AG04449 (cell line): ENCODE data around the gene RGMA.

ENCODE experiments used
- CTCF ChIA-PET: fragments of 350-600 bp; formaldehyde crosslinking; extraction: SDS; loops from one replicate; lab custom pipeline; 2021; ENCODE audit warnings: antibody characterized with exemption; lab: Yijun Ruan, JAX
- POLR2A ChIA-PET: fragments of 400-600, 350-600 bp; formaldehyde crosslinking; extraction: SDS; loops from one replicate; lab custom pipeline; 2020; ENCODE audit warnings: antibody characterized with exemption, inconsistent platforms; lab: Yijun Ruan, JAX
- DNase-seq: peaks from one replicate; pipeline ENCODE4 v3.0.0-alpha.2; 2010; ENCODE audit warnings: low read depth, low spot score
- H3K4me3 ChIP-seq: 2 replicates; pipeline ENCODE4 v1.5.1; 2011; ENCODE audit warnings: low read depth, mild to moderate bottlenecking, control low read depth, low read length
- TF ChIP-seq, protein P1 (sequence below): IDR thresholded peaks from one replicate; pipeline ENCODE4 v1.5.1; 2011; ENCODE audit warnings: mild to moderate bottlenecking, moderate library complexity, low read length, control low read depth, inconsistent platforms; ENCODE audit not compliant: insufficient read depth; ENCODE audit errors: missing control alignments

RGMA gene

DNA sequence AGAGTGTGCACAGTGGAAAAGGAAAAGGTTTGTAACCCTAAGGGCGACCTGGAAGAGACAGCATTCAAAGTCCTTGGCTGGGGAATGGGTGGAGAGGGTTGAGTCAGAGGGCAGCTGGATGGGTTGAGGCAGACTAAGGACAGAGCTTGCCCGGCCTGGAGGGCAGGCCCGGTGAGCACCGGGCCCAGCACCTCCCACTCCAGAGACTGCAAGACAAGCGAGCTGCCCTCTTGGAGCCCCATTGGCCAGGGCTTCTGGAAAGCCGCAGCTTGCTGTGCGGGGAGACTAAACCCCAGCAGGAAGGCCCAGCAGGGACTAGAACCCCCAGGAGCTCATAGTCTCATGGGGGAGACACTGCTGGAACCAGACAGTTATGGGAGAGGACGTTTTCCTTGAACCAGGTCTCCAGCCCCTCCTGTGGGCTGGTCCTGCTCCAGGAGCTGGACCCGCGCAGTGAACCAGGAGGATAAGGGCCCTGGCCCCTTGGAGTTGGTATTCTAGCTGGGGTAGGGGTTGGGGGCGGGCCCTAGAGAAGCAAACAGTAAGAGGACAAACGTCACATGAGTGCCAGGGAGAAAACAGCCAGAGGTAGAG lies 59.1 kb downstream of the RGMA start:
- CTCF ChIA-PET = interaction anchor here (0.6 to 14.8 kb wide), 39 partner anchors 8 to 1294 kb away, joined by 3 to 184 read pairs (median 4); no protein-coding TSS in a partner anchor
- no peak overlapping the region for H3K4me3 ChIP-seq
- DNase-seq = no peak
- POLR2A ChIA-PET = interaction anchor here (1.6 kb wide), 1 partner anchor 1090 kb away, joined by 4 read pairs; no protein-coding TSS in a partner anchor
- TF ChIP-seq, protein P1, sequence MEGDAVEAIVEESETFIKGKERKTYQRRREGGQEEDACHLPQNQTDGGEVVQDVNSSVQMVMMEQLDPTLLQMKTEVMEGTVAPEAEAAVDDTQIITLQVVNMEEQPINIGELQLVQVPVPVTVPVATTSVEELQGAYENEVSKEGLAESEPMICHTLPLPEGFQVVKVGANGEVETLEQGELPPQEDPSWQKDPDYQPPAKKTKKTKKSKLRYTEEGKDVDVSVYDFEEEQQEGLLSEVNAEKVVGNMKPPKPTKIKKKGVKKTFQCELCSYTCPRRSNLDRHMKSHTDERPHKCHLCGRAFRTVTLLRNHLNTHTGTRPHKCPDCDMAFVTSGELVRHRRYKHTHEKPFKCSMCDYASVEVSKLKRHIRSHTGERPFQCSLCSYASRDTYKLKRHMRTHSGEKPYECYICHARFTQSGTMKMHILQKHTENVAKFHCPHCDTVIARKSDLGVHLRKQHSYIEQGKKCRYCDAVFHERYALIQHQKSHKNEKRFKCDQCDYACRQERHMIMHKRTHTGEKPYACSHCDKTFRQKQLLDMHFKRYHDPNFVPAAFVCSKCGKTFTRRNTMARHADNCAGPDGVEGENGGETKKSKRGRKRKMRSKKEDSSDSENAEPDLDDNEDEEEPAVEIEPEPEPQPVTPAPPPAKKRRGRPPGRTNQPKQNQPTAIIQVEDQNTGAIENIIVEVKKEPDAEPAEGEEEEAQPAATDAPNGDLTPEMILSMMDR = no peak

DNA sequence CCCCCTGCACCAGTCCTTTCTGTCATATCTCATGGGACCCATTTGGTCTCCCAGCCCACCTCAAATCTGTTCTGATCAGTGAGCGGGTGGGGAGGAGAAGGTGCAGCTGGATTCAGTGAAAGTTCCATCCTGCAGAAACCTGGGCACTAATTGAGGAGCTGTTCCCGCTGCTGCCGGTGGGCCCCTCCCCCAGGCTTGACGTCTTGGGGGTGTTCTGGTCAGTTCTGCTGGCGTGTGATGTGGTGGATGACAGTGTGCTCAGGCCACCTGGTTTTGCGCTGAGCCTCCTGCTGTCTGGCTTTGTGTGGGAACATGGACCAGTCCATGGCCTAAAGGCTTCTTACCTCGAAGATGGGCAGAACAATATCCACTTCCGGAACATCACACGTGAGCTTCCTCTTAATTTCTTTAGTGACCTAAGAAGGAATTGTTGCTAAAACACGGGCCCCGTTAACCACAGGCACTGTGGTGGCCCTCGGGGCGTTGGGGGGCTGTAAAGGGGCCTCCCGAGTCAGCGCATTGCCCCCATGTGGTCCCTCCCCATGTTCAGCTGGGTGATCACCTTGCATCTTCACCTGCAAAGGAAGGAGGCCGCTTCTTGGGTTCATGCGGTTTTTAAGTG lies 59.7 kb downstream of the RGMA start:
- TF ChIP-seq, protein P1 = no peak
- no peak overlapping the region for H3K4me3 ChIP-seq
- DNase-seq = no peak
- CTCF ChIA-PET = interaction anchor here (0.7 to 14.8 kb wide), 28 partner anchors 10 to 1294 kb away, joined by 3 to 184 read pairs (median 5); no protein-coding TSS in a partner anchor
- POLR2A ChIA-PET = interaction anchor here (1.6 kb wide), 1 partner anchor 1090 kb away, joined by 4 read pairs; no protein-coding TSS in a partner anchor

DNA sequence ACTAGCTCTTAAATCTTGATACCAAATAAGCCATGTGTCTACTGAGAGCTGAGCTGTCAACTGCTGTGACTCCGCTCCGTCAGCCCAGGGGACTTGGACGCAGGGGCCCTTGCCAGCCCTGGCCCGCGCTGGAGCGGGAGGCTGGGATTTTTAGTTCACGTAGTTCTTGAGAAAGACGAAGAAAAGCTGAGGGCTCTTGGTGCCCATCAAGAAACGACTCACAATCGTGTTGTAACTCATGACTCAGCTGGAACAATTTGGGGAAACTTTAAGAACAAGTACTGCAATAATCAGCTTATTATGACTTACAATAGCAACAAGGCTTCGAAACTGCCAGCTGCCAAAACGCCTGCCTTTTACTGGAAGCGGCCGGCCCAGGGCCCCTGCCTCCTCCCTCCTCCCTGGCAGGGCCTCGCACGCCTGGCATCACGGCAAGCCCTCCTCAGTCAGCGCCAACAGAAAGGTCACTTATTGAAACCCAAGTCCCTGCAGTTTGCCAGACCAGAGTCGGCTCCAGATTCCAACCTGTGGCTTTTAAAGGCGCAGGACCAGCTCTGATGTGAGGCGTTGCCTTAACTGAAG lies 60.3 kb downstream of the RGMA start:
- TF ChIP-seq, protein P1 = no peak
- ChIA-PET POLR2A (no interaction called here), CTCF (interaction anchor here (1.2 to 14.8 kb wide), 14 partner anchors 9 to 1295 kb away, joined by 3 to 184 read pairs (median 6); no protein-coding TSS in a partner anchor)
- no peak overlapping the region for H3K4me3 ChIP-seq
- DNase-seq = peak; percentile 69

DNA sequence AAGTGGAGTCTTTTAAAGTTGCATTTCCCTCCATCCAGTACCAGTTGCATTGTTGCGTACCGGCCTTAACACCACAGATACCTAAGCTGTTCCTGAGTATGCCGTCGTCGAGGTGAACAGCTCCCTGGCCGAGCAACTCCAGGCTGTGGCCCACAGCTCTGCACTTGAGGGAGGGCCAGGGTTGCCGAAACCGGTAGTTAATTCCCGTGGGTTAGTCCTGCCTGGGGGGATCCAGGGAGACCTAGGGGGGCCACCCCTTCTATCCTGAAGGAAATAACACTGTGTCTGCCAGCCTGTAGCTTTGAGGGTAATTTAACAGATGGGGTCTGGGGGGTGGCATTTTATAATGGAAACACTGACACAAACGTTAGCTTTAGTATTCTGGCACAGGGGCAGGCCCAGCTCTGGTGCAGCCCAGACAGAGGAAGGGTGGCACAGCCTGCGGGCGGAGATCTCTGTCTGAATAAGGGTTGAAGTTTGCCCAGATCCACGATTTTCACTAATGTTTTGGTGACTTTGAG lies 60.8 kb downstream of the RGMA start:
- ChIA-PET POLR2A (no interaction called here), CTCF (interaction anchor here (1.2 to 14.8 kb wide), 8 partner anchors 9 to 1296 kb away, joined by 4 to 184 read pairs (median 6); no protein-coding TSS in a partner anchor)
- TF ChIP-seq, protein P1 = no peak
- no peak overlapping the region for H3K4me3 ChIP-seq
- DNase-seq = no peak

DNA sequence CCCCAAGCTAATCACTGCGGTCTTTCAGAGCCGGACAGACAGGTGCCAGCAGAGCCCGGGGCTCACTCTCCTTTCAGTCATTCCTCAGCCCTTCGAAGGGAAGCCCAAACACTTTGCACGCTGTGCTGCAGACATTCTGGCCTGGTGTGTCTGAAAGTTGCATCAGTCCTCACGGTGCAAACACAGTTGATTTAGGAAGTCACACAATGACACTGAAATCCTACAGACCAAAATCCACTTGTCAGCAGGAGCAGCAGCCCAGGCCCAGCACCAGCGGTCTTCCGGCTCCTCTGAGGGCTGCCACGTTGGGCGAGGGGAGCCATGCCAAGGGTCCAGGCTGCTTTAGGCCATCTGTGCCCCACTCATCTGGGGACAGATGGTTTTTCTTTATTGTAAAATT lies 61.6 kb downstream of the RGMA start:
- ChIA-PET POLR2A (no interaction called here), CTCF (interaction anchor here (1.2 to 14.8 kb wide), 5 partner anchors 13 to 1297 kb away, joined by 5 to 184 read pairs (median 6); no protein-coding TSS in a partner anchor)
- no peak for DNase-seq
- TF ChIP-seq, protein P1 = no peak
- no peak overlapping the region for H3K4me3 ChIP-seq
